ENCODE measurements around the gene CXorf58.
"Not testable (repeated sequence)": the region's sequence is repeated elsewhere in the genome, so short reads cannot be mapped to it uniquely, and the experiment has no call there.

DNA sequence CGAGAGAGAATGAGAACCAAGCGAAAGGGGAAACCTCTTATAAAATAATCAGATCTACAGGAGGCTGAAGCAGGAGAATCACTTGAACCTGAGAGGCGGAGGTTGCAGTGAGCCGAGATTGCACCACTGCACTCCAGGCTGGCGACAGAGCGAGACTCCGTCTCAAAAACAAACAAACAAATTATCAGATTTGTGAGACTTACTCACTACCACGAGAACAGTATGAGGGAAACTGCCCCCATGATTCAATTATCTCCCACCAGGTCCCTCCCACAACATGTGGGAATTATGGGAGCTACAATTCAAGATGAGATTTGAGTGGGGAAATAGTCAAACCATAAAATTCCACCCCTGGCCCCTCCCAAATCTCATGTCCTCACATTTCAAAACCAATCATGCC lies 57.8 kb downstream of the CXorf58 start:
- TF ChIP-seq, protein P1, sequence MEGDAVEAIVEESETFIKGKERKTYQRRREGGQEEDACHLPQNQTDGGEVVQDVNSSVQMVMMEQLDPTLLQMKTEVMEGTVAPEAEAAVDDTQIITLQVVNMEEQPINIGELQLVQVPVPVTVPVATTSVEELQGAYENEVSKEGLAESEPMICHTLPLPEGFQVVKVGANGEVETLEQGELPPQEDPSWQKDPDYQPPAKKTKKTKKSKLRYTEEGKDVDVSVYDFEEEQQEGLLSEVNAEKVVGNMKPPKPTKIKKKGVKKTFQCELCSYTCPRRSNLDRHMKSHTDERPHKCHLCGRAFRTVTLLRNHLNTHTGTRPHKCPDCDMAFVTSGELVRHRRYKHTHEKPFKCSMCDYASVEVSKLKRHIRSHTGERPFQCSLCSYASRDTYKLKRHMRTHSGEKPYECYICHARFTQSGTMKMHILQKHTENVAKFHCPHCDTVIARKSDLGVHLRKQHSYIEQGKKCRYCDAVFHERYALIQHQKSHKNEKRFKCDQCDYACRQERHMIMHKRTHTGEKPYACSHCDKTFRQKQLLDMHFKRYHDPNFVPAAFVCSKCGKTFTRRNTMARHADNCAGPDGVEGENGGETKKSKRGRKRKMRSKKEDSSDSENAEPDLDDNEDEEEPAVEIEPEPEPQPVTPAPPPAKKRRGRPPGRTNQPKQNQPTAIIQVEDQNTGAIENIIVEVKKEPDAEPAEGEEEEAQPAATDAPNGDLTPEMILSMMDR (IDR thresholded peaks at IDR 0.05), result not testable (repeated sequence)
- TF ChIP-seq POLR2A (IDR thresholded peaks at IDR 0.05); POLR2AphosphoS5 (IDR thresholded peaks at IDR 0.05; ENCODE audit: insufficient read depth in 1 of 2, low read depth in 1 of 2): not testable (repeated sequence)

Measured in vagina (tissue), 2 donors.